GM19035 (cell line): ENCODE data around the gene FAM50B.
A peak's percentile ranks its signal among the peaks of the same experiment; 100 is the strongest.

Experiments
- ATAC-seq: cut with Tn5 transposase; IDR thresholded peaks from one replicate; pipeline ENCODE4 v1.9.1; 2021; ENCODE audit not compliant: unreplicated experiment

The FAM50B gene, protein sequence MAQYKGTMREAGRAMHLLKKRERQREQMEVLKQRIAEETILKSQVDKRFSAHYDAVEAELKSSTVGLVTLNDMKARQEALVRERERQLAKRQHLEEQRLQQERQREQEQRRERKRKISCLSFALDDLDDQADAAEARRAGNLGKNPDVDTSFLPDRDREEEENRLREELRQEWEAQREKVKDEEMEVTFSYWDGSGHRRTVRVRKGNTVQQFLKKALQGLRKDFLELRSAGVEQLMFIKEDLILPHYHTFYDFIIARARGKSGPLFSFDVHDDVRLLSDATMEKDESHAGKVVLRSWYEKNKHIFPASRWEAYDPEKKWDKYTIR

DNA sequence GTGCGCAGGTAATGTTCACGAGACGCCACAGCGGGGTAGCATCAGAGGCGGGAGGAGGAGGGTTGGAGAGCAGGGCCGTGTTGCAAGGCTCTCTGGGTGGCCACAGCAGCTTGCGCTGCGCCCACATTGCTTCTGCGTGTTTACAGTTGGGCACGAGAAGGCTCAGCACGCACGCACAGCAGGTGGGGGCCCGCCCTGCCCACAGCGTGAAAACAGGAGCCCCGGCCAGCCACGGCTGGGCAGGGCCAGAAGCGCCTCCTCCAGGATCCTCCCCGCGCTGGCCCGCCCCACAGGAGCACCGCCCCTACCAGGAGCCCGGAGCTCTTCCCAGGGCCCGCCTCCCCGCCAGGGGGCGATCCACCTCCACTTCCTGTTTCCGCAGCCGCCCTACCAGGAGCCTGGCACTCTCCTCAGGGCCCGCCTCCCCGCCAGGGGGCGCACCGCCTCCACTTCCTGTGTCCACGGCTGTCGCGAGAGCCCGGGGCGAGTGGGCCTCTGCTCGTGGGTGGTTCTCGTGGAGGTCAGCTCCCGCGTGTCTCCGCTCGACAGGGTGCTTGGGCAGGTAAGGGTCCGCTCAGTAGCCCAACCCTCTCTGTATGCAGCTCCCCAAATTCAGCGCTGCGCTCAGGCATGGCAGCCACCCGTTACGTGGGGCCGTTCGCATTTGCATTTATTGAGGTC, at the start of gene FAM50B:
FAM50B (plus strand) TSS at position 449 of the 681 bp plus-strand sequence. CDS start 439 bp downstream, outside the sequence.
- peak; percentile 87 for ATAC-seq

DNA sequence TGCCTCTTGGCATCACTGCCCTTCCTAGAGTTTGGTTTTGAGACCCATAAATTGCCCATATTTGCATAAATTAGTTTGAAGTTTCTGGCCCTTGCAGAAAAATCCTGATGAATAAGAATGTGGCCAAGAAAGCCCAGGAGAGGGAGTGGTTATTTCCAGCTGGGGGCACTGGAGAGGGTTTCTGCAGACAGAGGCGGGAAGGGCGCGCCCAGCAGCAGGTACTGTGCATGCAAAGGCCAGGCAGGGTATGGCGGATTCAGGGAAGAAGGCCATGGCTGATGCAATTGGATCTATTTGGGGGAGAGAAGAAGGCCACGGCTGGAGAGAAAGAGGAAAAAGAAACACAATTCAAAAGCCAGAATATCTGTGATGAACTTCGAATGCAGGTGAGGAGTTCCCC, 49.5 kb upstream of the FAM50B start:
- no peak for ATAC-seq

DNA sequence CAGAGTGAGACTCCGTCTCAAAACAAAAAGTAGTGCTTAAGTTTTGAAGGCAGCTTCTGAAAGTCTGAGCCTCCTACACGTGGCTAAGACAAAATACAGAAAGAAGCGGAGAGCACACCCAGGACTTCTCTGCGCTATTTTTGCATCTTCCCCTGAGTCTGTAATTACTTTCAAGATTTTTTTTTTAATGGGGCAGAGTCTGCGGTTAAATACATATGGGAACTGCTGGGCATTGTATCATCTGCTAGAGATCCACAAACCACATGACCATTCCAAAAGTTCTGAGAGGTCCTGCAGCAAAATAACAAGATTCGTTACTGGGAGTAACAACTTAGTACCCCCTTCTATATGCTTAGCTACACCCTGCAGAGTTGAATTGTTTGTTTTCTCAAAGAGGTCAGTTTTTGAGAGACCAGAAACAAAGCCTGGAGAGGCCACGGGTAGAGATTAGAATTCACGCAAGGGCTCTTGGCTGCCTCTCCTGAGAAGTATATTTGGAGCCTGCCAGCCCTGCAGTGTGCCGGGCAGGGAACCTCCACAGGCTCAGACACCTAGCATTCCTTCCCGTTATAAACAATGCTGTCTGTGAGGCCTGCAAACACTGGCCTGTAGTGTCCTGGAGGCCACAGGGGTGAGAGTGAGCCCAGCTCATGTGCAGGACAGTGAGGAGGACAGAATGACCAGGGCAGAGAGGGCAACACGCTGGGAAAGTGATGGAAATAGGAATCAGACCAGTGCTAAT, 48.2 kb upstream of the FAM50B start:
- no peak for ATAC-seq

DNA sequence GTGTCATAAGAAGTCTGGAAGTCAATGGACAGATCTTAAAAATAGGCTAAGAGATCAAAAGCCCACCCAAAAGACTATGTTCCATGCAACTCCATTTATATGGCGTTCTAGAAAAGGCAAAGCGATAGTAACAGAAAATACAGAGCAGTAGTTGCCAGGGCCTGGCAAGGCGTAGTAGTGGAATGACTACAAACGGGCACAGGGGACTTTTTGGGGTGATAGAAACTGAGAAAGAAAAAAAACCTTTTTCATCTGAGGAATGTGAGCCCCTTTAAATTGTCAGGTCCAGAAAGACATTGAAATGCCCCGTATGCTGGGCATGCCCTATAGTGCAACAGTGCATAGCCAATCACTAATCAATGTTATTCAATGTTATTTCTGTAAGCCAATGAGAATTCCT, 47.2 kb upstream of the FAM50B start:
- no peak for ATAC-seq

DNA sequence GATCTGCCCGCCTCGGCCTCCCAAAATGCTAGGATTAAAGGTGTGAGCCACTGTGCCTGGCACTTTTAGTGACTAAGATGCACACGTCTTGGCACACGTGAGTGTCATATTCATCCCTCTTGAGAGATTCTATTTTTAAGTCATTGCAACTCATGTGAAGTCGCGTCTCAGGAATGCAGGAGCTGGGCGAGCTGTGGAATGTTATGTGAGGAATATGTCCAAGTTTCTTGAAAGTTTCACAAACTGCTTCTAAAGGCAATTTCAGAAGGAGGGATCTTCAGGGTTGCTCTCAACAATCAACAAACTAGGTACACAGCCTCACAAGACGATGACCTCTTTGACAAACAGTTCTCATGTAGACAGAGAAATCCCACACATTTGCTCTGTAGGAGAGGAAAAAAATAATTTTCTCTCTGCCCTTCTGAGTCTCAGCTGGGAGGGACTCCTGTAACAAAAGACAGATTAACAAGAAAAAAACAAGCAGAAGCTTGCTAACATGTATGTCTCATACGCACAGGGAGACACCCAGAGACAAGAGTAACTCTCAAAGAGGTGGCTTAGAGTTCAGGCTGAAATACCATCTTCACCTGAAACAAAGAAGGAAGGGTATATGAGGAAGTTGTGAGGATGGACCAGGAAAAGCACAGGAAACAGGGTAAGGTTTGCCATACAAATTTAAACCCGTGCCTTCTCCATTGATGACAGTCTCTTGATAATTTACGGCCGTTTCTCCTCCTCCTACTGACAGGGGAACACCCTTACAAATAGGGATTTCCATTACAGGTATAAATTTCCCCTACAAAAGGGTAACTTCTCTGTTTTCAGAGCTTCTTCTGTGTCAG, 45.3 kb upstream of the FAM50B start:
- ATAC-seq = no peak

DNA sequence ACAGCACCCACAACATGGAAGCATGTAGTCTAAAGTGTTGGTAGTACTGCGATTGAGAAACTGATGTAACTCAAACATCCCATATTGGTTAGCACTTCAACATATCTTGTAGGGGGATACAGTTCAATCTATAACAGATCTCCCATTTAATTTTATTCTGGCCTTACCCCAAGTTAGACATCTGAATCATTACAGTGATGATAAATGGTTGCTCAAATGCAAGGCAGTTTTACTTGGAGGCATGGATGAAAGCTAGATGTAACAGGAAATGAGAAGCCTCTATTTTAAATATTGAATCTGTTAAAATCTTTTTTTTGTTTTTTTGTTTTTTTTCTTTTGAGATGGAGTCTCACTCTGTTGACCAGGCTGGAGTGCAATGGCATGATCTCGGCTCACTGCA, 44.2 kb upstream of the FAM50B start:
- no peak for ATAC-seq

DNA sequence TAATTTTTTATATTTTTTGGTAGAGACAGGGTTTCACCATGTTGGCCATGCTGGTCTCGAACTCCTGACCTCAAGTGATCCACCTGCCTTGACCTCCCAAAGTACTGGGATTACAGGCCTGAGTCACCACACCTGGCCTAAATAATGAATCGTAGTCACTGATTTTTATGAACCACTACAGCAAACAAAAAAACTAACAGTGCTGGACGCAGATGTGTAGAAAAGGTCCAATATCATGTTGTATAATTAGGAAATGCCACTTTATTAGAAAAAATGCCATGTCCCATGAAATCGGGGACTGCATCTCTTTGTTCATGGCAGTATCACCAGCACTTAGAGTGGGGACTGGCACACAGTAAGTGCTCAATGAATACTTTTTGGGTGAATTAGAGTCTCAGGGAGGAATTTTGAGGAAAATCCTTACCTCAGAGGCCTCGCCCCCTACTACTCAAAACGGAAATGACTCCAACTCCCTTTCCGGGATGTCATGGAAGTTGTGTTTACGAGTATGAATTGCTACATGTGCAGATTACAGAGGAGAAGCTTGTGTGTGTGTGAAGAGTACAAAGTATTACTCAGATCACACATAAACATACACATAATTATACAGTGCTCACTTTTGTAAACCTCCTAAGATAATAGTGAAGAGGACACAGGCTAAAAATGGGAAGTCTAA, 43.6 kb upstream of the FAM50B start:
- no peak for ATAC-seq

DNA sequence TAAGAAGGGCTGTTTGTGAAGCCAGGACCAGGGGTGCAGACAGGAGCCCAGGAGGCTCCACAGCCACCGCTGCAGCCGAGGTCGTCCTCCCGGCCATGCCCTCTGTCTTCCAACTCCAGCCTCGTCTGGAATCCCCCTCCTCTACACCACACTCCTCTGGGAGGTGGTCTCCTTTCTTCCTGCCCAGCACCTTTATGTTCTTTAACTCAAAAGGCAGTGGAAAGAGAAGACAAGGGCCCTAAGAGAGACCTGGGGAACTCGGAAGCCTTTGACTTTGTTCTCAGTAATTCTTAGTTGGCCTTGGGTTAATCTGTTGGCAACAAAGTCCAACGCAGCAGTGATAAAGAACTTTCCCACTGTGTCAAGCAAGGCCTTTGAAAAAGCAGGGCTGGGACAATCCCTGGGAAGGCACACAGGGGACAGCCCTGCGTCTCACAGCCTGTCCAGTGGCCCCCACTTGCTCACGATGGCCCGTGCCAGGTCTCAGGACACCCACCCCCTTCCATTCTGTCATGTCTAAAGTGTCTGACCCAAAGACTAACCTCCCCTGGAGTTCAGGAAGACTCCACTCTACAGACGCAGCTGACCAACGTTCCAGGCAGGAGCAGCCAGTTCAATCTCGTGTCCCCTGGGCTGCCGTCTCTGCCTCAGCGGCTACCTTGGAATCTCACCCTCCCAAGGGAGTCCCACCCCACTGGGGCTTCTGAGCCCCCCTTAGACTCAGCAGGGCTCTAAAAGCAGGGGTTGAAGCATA, 42.8 kb upstream of the FAM50B start:
- no peak for ATAC-seq

DNA sequence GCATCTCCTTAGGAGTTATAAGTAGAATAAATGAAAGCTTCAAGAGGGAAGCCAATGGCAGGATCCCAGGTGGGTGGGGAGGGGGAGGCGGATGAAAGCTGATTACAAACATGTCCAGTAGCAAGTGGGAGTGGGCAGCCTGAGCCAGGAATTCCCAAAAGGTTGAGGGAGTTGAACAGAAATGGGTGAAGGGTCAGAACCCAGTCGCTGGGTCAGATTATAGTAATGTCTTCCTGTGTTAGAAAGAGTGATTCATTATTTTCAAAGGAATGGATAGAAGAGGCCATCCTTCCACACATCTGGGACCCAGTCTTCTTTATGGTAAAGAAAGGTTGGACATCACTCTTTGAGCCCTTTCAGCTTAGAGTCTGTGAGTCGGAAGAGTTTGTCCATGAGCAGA, 41.0 kb upstream of the FAM50B start:
- no peak for ATAC-seq

DNA sequence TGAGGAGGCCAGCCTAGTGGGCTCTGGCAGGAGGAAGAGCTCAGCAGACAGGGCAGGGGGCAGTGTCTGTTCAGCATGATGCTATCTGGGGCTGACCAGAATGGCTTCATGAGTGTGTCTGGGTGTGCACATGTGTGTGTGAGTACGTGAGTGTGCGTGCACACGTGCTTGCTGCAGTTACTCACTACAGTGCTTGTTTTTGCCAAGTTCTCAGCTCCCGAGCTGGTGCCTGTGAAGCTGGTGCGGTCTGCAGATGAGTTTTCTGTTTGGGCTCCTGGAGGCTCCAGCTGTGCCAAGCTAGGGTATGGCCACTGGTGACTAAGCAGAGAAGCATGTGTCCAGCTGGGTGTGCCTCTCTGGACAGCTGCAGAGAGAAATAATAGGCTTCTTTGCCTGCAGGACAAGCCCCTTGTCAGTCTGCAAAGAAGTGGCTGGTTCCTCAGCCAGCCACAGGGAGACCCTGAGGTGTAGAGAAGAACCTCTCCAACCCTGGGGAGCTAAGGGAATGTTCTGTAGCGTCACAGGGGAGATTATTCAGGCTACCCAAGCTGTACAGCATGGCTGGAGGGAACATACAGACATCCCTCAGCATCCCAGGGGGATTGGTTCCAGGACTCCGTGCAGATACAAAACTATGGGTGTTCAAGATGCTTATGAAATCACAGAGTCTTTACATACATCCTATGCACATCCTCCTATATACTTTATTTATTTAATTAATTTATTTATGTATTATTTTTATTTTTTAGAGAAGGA, 40.2 kb upstream of the FAM50B start:
- ATAC-seq = no peak

DNA sequence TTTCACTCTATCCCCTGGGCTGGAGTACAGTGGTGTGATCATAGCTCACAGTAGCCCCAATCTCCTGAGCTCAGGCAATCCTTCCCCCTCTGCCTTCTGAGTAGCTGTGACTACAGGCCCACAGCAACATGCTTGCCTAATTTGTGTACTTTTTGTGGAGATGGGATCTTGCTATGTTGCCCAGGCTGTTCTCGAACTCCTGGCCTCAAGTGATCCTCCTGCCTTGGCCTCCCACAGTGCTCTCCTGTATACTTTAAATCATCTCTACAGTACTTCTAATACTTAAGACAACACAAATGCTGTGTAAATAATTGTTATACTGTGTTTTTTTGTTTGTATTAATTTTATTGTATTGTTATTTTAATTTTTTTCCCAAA, 39.7 kb upstream of the FAM50B start:
- no peak for ATAC-seq

DNA sequence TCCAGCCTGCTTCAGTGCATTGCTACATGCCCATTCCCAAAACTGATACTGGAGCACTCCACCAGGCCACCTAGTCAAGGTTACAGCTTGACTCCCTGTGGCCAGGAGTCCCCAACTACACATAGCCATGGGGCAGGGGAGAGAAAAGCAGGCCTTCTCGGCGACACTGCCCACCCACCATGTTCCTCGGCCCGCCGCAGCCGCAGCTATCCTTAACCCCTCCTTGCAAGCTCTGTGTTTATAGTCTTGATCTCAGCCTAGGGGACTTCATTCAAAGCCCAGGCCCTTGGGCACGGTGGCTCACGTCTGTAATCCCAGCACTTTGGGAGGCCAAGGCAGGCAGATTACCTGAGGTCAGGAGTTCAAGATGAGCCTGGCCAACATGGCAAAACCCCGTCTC, 39.2 kb upstream of the FAM50B start:
- ATAC-seq = no peak

DNA sequence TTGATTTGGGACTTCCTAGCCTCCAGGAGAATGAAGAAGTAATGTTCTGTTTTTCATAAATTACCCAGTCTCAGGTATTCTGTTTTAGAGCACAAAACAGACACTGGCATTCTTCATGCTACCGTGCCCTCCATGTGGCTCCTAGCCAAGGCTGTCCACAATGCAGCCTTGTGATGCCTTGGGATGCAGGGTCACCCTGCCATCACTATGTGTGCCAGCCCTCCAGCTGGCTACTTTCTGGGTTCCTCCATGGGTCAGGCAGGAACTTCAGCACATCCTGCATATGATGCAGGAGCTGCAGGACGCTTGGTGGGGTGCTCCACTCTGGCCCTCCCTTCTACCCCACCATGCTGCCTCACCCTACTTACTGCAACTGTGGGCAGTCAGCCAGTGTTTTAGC, 38.0 kb upstream of the FAM50B start:
- ATAC-seq = no peak

DNA sequence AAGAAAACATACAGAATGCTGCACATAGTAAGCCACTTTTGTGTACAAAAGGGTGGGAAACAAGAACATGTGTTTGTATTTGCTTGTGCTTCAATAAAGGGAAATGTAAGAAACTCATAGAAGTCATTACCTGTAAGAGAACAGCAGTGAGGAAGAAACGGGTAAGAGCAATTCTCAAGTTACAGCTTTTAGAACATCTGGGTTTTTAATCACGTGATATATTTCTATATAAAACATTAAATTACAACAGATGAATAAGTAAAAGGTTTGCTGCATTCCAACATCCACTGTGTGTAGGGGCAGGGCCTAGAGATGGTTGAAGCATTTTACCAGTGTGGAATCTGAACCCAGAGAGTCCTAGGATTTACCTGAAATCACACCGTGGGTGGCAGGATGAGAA, 36.6 kb upstream of the FAM50B start:
- ATAC-seq = no peak

DNA sequence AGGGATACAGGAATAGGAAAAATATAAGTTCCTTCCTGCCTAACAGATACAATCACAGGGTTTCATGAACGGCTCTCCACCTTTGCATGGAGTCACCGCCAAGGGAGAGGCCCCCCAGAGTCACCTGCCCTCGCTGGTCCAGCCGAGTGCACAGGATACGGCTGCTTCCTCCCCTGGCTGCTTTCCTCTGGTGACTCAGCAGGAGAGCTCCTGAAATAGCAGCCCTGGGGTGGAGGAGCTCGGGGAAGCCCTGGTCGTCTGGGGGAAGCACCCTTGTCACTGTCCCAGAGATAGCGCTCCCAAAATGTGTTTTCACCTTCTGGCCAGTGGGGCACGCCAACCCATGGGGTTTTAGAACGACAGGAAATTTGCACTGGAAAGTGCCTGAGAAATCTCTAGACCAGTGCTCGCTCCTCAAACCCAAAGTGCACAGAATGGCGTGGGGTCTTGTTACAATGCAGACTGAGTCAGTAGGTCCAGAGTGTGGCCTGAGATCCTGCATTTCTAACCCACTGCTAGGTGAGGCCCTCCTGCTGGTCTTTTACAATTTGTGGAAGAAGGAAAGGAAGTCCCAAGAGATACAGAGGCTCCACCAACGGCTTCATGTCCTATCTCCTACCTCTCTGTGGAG, 35.9 kb upstream of the FAM50B start:
- no peak for ATAC-seq

DNA sequence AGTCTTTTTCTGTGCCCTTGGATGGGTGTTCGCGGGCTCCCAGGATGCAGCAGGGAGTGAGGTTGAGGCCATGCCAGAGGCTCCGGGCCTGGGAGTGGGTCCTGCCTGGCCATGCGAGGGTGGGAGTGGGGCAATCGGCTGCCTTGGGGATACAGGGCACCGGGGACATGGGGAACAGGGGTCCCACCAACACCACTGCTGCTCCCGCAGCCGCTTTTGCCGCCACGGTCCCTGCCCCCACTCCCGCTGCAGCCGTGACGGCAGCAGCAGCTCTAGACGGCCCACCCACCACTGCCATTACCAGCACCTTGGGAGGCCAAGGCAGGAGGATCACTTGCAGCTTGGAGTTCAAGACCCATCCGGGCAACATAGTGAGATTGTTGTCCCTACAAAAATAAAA, 35.3 kb upstream of the FAM50B start:
- ATAC-seq = no peak

DNA sequence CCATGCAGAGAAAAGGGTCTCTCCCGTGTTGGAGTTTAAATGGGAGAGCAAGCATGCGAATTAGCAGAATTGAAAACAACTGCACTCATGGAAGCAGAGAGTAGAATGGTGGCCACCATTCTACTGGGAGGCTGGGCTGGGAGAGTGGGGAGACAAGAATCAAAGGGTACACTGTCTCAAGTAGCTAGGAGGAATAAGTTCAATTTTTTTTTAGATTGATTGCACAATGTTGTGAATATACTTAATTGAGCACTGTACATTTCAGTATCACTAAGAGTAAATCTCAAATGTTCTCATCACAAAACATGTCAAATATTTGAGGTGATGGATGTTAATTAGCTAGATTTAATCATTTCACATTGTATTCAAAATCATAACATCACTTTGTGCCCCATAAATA, 34.6 kb upstream of the FAM50B start:
- ATAC-seq = no peak

DNA sequence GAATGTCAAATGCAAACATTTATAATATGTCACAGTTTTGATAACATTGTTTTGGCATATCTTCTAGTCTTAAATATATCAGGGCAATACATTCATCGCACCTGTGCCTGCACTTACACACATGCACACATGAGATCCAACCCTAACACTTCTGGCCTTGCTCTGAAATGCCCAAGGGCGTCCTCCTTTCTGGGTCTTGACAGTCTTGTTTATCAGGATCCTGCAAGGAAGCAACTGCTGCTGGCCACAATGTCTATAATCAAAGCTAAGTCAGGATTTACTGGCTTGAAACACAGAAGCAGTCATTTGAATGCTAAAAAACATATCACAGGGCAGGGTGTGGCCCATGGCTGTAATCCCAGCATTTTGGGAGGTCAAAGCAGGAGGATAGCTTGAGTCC, 32.9 kb upstream of the FAM50B start:
- ATAC-seq = no peak
